H9 (cell line): ENCODE measurements around the gene MRAS. TPM values are rescaled to one million over a fixed set of nuclear protein-coding genes. Genes with fewer than 3 reads are reported as not detected.

Source experiments
- DNase-seq: peaks from one replicate; pipeline ENCODE4 v3.0.0-alpha.2; 2017
- H2AFZ ChIP-seq: one replicate; pipeline ENCODE4 v1.6.1; 2013; ENCODE audit warnings: mild to moderate bottlenecking, low read length, control low read depth, moderate library complexity
- H2AK5ac ChIP-seq: 2 replicates; pipeline ENCODE4 v1.6.1; 2013; ENCODE audit warnings: low read length, control low read depth, mixed read lengths; ENCODE audit not compliant: insufficient read length
- H2BK120ac ChIP-seq: one replicate; pipeline ENCODE4 v1.6.1; 2013; ENCODE audit warnings: low read depth, mild to moderate bottlenecking, low read length, control low read depth, inconsistent platforms; ENCODE audit not compliant: poor library complexity, severe bottlenecking
- H2BK12ac ChIP-seq: 2 replicates; pipeline ENCODE4 v1.6.1; 2013; ENCODE audit warnings: low read length, control low read depth, mixed read lengths, low read depth; ENCODE audit not compliant: insufficient read length
- H2BK15ac ChIP-seq: 2 replicates; pipeline ENCODE4 v1.6.1; 2013; ENCODE audit warnings: low read depth, low read length, control low read depth
- H2BK20ac ChIP-seq: one replicate; pipeline ENCODE4 v1.6.1; 2013; ENCODE audit warnings: low read depth, mild to moderate bottlenecking, low read length, control low read depth, inconsistent platforms; ENCODE audit not compliant: poor library complexity, severe bottlenecking
- H2BK5ac ChIP-seq: 2 replicates; pipeline ENCODE4 v1.6.1; 2013; ENCODE audit warnings: low read length, control low read depth, mixed read lengths; ENCODE audit not compliant: insufficient read length
- H3K14ac ChIP-seq: 2 replicates; pipeline ENCODE4 v1.6.1; 2013; ENCODE audit warnings: low read length, control low read depth; ENCODE audit not compliant: insufficient read depth
- H3K18ac ChIP-seq: 2 replicates; pipeline ENCODE4 v1.6.1; 2013; ENCODE audit warnings: low read depth, mild to moderate bottlenecking, mixed read lengths, low read length, control low read depth; ENCODE audit not compliant: insufficient read length
- H3K23ac ChIP-seq: 2 replicates; pipeline ENCODE4 v1.6.1; 2013; ENCODE audit warnings: low read length, control low read depth, mixed read lengths, low read depth; ENCODE audit not compliant: insufficient read length
- H3K23me2 ChIP-seq: 2 replicates; pipeline ENCODE4 v1.6.1; 2013; ENCODE audit warnings: low read depth, mild to moderate bottlenecking, mixed read lengths, low read length, control low read depth; ENCODE audit not compliant: insufficient read length, poor library complexity, severe bottlenecking
- H3K27ac ChIP-seq: 2 replicates; pipeline ENCODE4 v1.5.1; 2013; ENCODE audit warnings: low read length, control low read depth, mixed read lengths, low read depth; ENCODE audit not compliant: insufficient read length
- H3K27me3 ChIP-seq: 2 replicates; pipeline ENCODE4 v1.6.1; 2013; ENCODE audit warnings: low read length, control low read depth, inconsistent platforms; ENCODE audit not compliant: insufficient read depth
- H3K4ac ChIP-seq: 2 replicates; pipeline ENCODE4 v1.6.1; 2013; ENCODE audit warnings: low read depth, mild to moderate bottlenecking, control low read depth, inconsistent platforms, low read length, moderate library complexity
- H3K4me1 ChIP-seq: 2 replicates; pipeline ENCODE4 v1.6.1; 2013; ENCODE audit warnings: low read length, control low read depth, inconsistent platforms; ENCODE audit not compliant: insufficient read depth
- H3K4me2 ChIP-seq: 2 replicates; pipeline ENCODE4 v1.6.1; 2013; ENCODE audit warnings: low read length, control low read depth, mixed read lengths; ENCODE audit not compliant: insufficient read length, insufficient read depth
- H3K56ac ChIP-seq: 2 replicates; pipeline ENCODE4 v1.6.1; 2013; ENCODE audit warnings: low read depth, mild to moderate bottlenecking, mixed read lengths, low read length, control low read depth; ENCODE audit not compliant: insufficient read length
- H3K79me1 ChIP-seq: 2 replicates; pipeline ENCODE4 v1.6.1; 2013; ENCODE audit warnings: low read depth, mild to moderate bottlenecking, moderate library complexity, low read length, control low read depth, inconsistent platforms; ENCODE audit not compliant: insufficient read depth, poor library complexity, severe bottlenecking
- H3K79me2 ChIP-seq: 2 replicates; pipeline ENCODE4 v1.6.1; 2013; ENCODE audit warnings: low read length, control low read depth, inconsistent platforms; ENCODE audit not compliant: insufficient read depth
- H3K9ac ChIP-seq: 2 replicates; pipeline ENCODE4 v1.6.1; 2013; ENCODE audit warnings: low read length, control low read depth, mixed read lengths; ENCODE audit not compliant: insufficient read length; ENCODE audit errors: extremely low read depth
- H3K9me3 ChIP-seq: one replicate; pipeline ENCODE4 v1.6.1; 2013; ENCODE audit warnings: low read depth, low read length, inconsistent platforms; ENCODE audit not compliant: control insufficient read depth
- H3T11ph ChIP-seq: one replicate; pipeline ENCODE4 v1.6.1; 2013; ENCODE audit warnings: mild to moderate bottlenecking, low read length, control low read depth, inconsistent platforms
- H4K20me1 ChIP-seq: one replicate; pipeline ENCODE4 v1.6.1; 2013; ENCODE audit not compliant: control insufficient read depth, insufficient read length, insufficient read depth
- H4K5ac ChIP-seq: 2 replicates; pipeline ENCODE4 v1.6.1; 2013; ENCODE audit warnings: low read depth, mild to moderate bottlenecking, mixed read lengths, low read length, control low read depth; ENCODE audit not compliant: insufficient read length
- H4K8ac ChIP-seq: replicated peaks from 2 replicates; pipeline ENCODE4 v1.6.1; 2013; ENCODE audit warnings: low read length, control low read depth, mixed read lengths, low read depth; ENCODE audit not compliant: insufficient read length
- H4K91ac ChIP-seq: 2 replicates; pipeline ENCODE4 v1.6.1; 2013; ENCODE audit warnings: low read depth, mild to moderate bottlenecking, moderate library complexity, mixed read lengths, low read length, control low read depth; ENCODE audit not compliant: insufficient read length
- H3K27ac Mint-ChIP-seq, 3 experiments: 2 replicates in 2 of 3; 3 replicates in 1 of 3; pipeline ENCODE4 v1.8.0; 2020 to 2021; ENCODE audit warnings: mixed read lengths in 3 of 3, mild to moderate bottlenecking in 1 of 3, moderate library complexity in 1 of 3
- H3K27me3 Mint-ChIP-seq: 2 replicates; pipeline ENCODE4 v1.8.0; 2021; ENCODE audit warnings: low read depth, mild to moderate bottlenecking, moderate library complexity, mixed read lengths
- H3K36me3 Mint-ChIP-seq, 3 experiments: 2 replicates in 2 of 3; 3 replicates in 1 of 3; pipeline ENCODE4 v1.8.0; 2020 to 2021; ENCODE audit warnings: low read depth in 3 of 3, mixed read lengths in 3 of 3; ENCODE audit not compliant: insufficient read depth in 1 of 3
- H3K4me1 Mint-ChIP-seq, 2 experiments: 2 replicates each; pipeline ENCODE4 v1.8.0; 2020; ENCODE audit warnings: mixed read lengths in 2 of 2
- H3K4me3 Mint-ChIP-seq, 2 experiments: 2 replicates in 1 of 2; 3 replicates in 1 of 2; pipeline ENCODE4 v1.8.0; 2020 to 2021; ENCODE audit warnings: mild to moderate bottlenecking in 2 of 2, mixed read lengths in 2 of 2, moderate library complexity in 1 of 2
- H3K9me3 Mint-ChIP-seq, 2 experiments: 2 replicates in 1 of 2; 3 replicates in 1 of 2; pipeline ENCODE4 v1.8.0; 2020; ENCODE audit warnings: mild to moderate bottlenecking in 2 of 2, mixed read lengths in 2 of 2, moderate library complexity in 1 of 2
- WGBS: extraction: QIAGEN DNeasy Blood & Tissue Kit; methylation state at CpG from one replicate; pipeline ENCODE4 v1.1.7; 2013; ENCODE audit warnings: missing lambda C conversion rate, low lambda C conversion rate, mixed read lengths; ENCODE audit not compliant: insufficient read length; ENCODE audit errors: extremely low coverage; 5-methylcytosine and 5-hydroxymethylcytosine counted together
- total RNA-seq: library from RNA; stranded (reverse); gene quantifications from 2 replicates; pipeline ENCODE4 v1.2.1, GENCODE V29; 2021
- TF ChIP-seq, protein P1 (sequence below): fragments of 200-600 bp; sonication (generic); conservative IDR thresholded peaks from 3 replicates; pipeline ENCODE4 v1.8.0; 2021; ENCODE audit warnings: antibody characterized with exemption, mild to moderate bottlenecking

Gene MRAS
- total RNA-seq, 1 experiment from 2014 or later: 10.9 TPM

DNA sequence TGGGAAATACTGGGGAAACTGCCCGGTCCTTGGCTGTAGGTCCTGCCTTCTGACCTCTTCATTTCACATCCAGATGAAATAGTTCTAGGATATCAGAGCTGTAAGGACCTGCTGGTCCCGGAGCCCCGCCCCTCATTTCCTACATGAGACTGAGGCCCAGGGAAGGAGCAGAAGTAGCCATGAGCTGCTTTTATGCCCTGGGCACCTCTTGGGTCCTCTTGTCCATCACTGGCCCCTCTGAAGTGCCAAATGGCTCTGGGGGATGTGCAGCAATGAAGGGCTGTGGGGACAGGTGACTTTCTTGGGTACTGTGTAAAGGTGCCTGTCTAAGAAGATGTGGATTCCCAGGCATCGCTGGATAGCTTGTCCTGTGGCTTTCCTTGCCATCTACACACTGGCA, 45.8 kb downstream of the MRAS start:
- Histone ChIP-seq H3K56ac (no peak overlapping the region), H2BK120ac (no peak overlapping the region), H4K91ac (no peak overlapping the region), H4K5ac (no peak overlapping the region), H2AK5ac (no peak overlapping the region), H2BK15ac (no peak overlapping the region), H3K23me2 (peaks cover 3% of the 10 kb centered on the region), H3T11ph (no peak overlapping the region), H3K27me3 (no peaks in the 10 kb centered on the region), H4K20me1 (no peaks in the 10 kb centered on the region), H3K79me1 (no peaks in the 10 kb centered on the region), H3K4ac (no peak overlapping the region), H3K4me2 (no peak overlapping the region), H2AFZ (no peak overlapping the region), H3K18ac (no peak overlapping the region), H3K79me2 (no peaks in the 10 kb centered on the region), H3K9ac (no peak overlapping the region), H3K14ac (no peak overlapping the region), H2BK12ac (no peak overlapping the region), H3K23ac (no peak overlapping the region), H2BK5ac (no peak overlapping the region), H3K27ac (no peak overlapping the region), H3K9me3 (no peaks in the 10 kb centered on the region), H2BK20ac (no peak overlapping the region), H4K8ac (no peak overlapping the region), H3K4me1 (peaks cover 3% of the 10 kb centered on the region; the same call in 1 of the 2 replicates)
- Mint-ChIP-seq H3K9me3 (no peaks in the 10 kb centered on the region), H3K36me3 (no peaks in the 10 kb centered on the region), H3K4me3 (no peak overlapping the region), H3K27ac (no peak overlapping the region), H3K27me3 (no peaks in the 10 kb centered on the region; the same call in 1 of the 2 replicates), H3K4me1 (peaks cover 16 to 21% of the 10 kb centered on the region in 2 experiments)
- DNase-seq: no peak
- WGBS: no CpG with 5 or more reads among the region's 4 CpGs
- TF ChIP-seq, protein P1, sequence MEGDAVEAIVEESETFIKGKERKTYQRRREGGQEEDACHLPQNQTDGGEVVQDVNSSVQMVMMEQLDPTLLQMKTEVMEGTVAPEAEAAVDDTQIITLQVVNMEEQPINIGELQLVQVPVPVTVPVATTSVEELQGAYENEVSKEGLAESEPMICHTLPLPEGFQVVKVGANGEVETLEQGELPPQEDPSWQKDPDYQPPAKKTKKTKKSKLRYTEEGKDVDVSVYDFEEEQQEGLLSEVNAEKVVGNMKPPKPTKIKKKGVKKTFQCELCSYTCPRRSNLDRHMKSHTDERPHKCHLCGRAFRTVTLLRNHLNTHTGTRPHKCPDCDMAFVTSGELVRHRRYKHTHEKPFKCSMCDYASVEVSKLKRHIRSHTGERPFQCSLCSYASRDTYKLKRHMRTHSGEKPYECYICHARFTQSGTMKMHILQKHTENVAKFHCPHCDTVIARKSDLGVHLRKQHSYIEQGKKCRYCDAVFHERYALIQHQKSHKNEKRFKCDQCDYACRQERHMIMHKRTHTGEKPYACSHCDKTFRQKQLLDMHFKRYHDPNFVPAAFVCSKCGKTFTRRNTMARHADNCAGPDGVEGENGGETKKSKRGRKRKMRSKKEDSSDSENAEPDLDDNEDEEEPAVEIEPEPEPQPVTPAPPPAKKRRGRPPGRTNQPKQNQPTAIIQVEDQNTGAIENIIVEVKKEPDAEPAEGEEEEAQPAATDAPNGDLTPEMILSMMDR: no peak
